Adrenal gland (tissue), 19 donors: ENCODE data around the gene MRPS12. TPM values are rescaled to one million over a fixed set of nuclear protein-coding genes. Genes with fewer than 3 reads are reported as not detected.
"Not testable (repeated sequence)": the region's sequence is repeated elsewhere in the genome, so short reads cannot be mapped to it uniquely, and the experiment has no call there.

Source experiments
- DNase-seq, 7 donors: peaks; one replicate each; pipeline ENCODE4 v3.0.0-alpha.2; 2019 to 2020
- H3K27ac ChIP-seq, 5 donors: fragments of 200-600 bp; sonication (generic) in 4 of 5; 1 replicate in 3 of 5; 2 replicates in 2 of 5; pipeline versions ENCODE4 v1.5.1 to v1.8.0; 2016 to 2020; ENCODE audit warnings: mild to moderate bottlenecking in 1 of 5
- H3K27me3 ChIP-seq: fragments of 200-600 bp; 2 replicates; pipeline ENCODE4 v1.8.0; 2021
- H3K36me3 ChIP-seq, 2 donors: fragments of 200-600 bp; replicated peaks in 1 of 2; 1 replicate in 1 of 2; 2 replicates in 1 of 2; pipeline versions ENCODE4 v1.5.1 to v1.8.0; 2018 to 2022
- H3K4me1 ChIP-seq, 2 donors: fragments of 200-600 bp; replicated peaks in 1 of 2; 1 replicate in 1 of 2; 2 replicates in 1 of 2; pipeline versions ENCODE4 v1.5.1 to v1.8.0; 2018 to 2021
- H3K4me3 ChIP-seq, 4 donors: fragments of 200-600 bp; sonication (generic) in 3 of 4; one replicate each; pipeline ENCODE4 v1.5.1; 2016 to 2018
- H3K9me3 ChIP-seq, 3 donors: fragments of 200-600 bp; sonication (generic) in 1 of 3; replicated peaks in 1 of 3; 1 replicate in 2 of 3; 2 replicates in 1 of 3; pipeline versions ENCODE4 v1.5.1 to v1.8.0; 2016 to 2021
- CTCF ChIP-seq, 6 experiments: fragments of 450-650 bp in 4 of 6; fragments of 200-600 bp in 2 of 6; sonication (generic) in 1 of 6; IDR thresholded peaks; 1 replicate in 5 of 6; 2 replicates in 1 of 6; pipeline versions ENCODE4 v1.5.1 to v1.8.0; 2016 to 2021; ENCODE audit warnings: antibody characterized with exemption in 6 of 6, mild to moderate bottlenecking in 2 of 6, moderate library complexity in 1 of 6
- POLR2A ChIP-seq, 2 donors: fragments of 450-650 bp; IDR thresholded peaks; one replicate each; pipeline ENCODE4 v1.6.1; 2017; ENCODE audit warnings: antibody characterized with exemption in 2 of 2, mild to moderate bottlenecking in 2 of 2, moderate library complexity in 1 of 2
- WGBS, 4 donors: extraction: QIAGEN DNeasy Blood & Tissue Kit in 2 of 4; methylation state at CpG; one replicate each; pipeline versions ENCODE4 v1.1.5 to v1.1.7; 2013 to 2017; 5-methylcytosine and 5-hydroxymethylcytosine counted together
- intact Hi-C, 2 donors: fragments of 100-400 bp; cut with DNase I; formaldehyde crosslinking; loops; one replicate each; pipeline versions ENCODE4 v1.14.1 to v1.15.0; 2022 to 2023
- long read RNA-seq, 10 donors: library from polyadenylated mRNA in 3 of 10; unstranded in 2 of 10; stranded (forward) in 1 of 10; transcript quantifications; one replicate each; pipeline ENCODE4 v2.0.0 and lab custom pipeline, GENCODE V29; 2021 to 2026
- polyA plus RNA-seq, 3 donors: library from polyadenylated mRNA; stranded (reverse); fragments of 200-250 nt in 2 of 3; fragments of 350-450 nt in 1 of 3; fragmentation: Illumina TruSeq in 1 of 3; extraction: RNeasy Lipid Tissue Mini Kit (QIAGEN cat#74804) in 1 of 3; gene quantifications; one replicate each; pipeline ENCODE4 v1.2.3, GENCODE V29; 2013 to 2014
- total RNA-seq, 9 donors: library from RNA; depleted of rRNA in 4 of 9; stranded (reverse); fragments of >200 nt in 4 of 9; fragments of 120-200 nt in 1 of 9; fragmentation: NEBNext Ultra II Directional in 1 of 9; extraction: Animal tissue kit (Norgen Biotek cat#: 25700) in 1 of 9; gene quantifications; one replicate each; pipeline versions ENCODE4 v1.1.0 to v1.2.4, GENCODE V29; 2013 to 2023
- donor health status: healthy with polysubstance abuse.
- donor health status: Bipolar disorder and iron deficiency.
- donor health status: DM: yes; HTN: yes; CAD: no.
- donor health status: DM: no; HTN: no; CAD: no.
- donor health status: DM: no; HTN: no; CAD: no.
- donor health status: DM: yes; HTN: yes; CAD: no.

The MRPS12 gene
- 10 to 100 TPM; 38.2 to 64.4 (median 45.2) TPM for total RNA-seq
- 10 to 100 TPM; 14.6 to 27.0 (median 22.4) TPM for polyA plus RNA-seq
- long read RNA-seq, donor 1, transcript MRPS12-203 (2 exons, 1,220 nt): minor isoform, 7 of 62 reads
- long read RNA-seq, donor 1, transcript MRPS12-201 (3 exons, 1,207 nt): major isoform, 35 of 62 reads
- long read RNA-seq, donor 1, transcript MRPS12-202 (3 exons, 929 nt): minor isoform, 20 of 62 reads
- long read RNA-seq, donor 1, partial matches to known transcripts: 0 of 62 reads
- long read RNA-seq, donor 1, other reads (novel, unspliced or antisense): 0 of 62 reads
- long read RNA-seq, donor 2, transcript MRPS12-201 (3 exons, 1,207 nt): major isoform, 22 of 32 reads
- long read RNA-seq, donor 2, transcript MRPS12-203 (2 exons, 1,220 nt): minor isoform, 6 of 32 reads
- long read RNA-seq, donor 2, partial matches to known transcripts: 0 of 32 reads
- long read RNA-seq, donor 2, other reads (novel, unspliced or antisense): 0 of 32 reads
- long read RNA-seq, donor 3, transcript MRPS12-202 (3 exons, 929 nt): minor isoform, 9 of 38 reads
- long read RNA-seq, donor 3, transcript MRPS12-201 (3 exons, 1,207 nt): major isoform, 24 of 38 reads
- long read RNA-seq, donor 3, transcript MRPS12-203 (2 exons, 1,220 nt): minor isoform, 5 of 38 reads
- long read RNA-seq, donor 3, partial matches to known transcripts: 0 of 38 reads
- long read RNA-seq, donor 3, other reads (novel, unspliced or antisense): 0 of 38 reads
- long read RNA-seq, donor 4, transcript MRPS12-201 (3 exons, 1,207 nt): major isoform, 61 of 78 reads
- long read RNA-seq, donor 4, transcript MRPS12-202 (3 exons, 929 nt): minor isoform, 11 of 78 reads
- long read RNA-seq, donor 4, partial matches to known transcripts: 2 of 78 reads
- long read RNA-seq, donor 4, other reads (novel, unspliced or antisense): 2 of 78 reads
- long read RNA-seq, donor 5, transcript MRPS12-202 (3 exons, 929 nt): minor isoform, 10 of 63 reads
- long read RNA-seq, donor 5, transcript MRPS12-201 (3 exons, 1,207 nt): major isoform, 48 of 63 reads
- long read RNA-seq, donor 5, partial matches to known transcripts: 0 of 63 reads
- long read RNA-seq, donor 5, other reads (novel, unspliced or antisense): 1 of 63 reads
- long read RNA-seq, donor 6, transcript MRPS12-201 (3 exons, 1,207 nt): major isoform, 36 of 47 reads
- long read RNA-seq, donor 6, partial matches to known transcripts: 2 of 47 reads
- long read RNA-seq, donor 6, other reads (novel, unspliced or antisense): 2 of 47 reads
- long read RNA-seq, donor 7, transcript MRPS12-201 (3 exons, 1,207 nt): major isoform, 24 of 51 reads
- long read RNA-seq, donor 7, partial matches to known transcripts: 20 of 51 reads
- long read RNA-seq, donor 7, other reads (novel, unspliced or antisense): 0 of 51 reads
- long read RNA-seq, donor 8, transcript MRPS12-201 (3 exons, 1,207 nt): major isoform, 43 of 47 reads
- long read RNA-seq, donor 8, partial matches to known transcripts: 0 of 47 reads
- long read RNA-seq, donor 8, other reads (novel, unspliced or antisense): 0 of 47 reads
- long read RNA-seq, donor 9, transcript MRPS12-203 (2 exons, 1,220 nt): minor isoform, 5 of 48 reads
- long read RNA-seq, donor 9, transcript MRPS12-201 (3 exons, 1,207 nt): major isoform, 15 of 48 reads
- long read RNA-seq, donor 9, partial matches to known transcripts: 24 of 48 reads
- long read RNA-seq, donor 9, other reads (novel, unspliced or antisense): 0 of 48 reads
- long read RNA-seq, donor 10, transcript MRPS12-201 (3 exons, 1,207 nt): major isoform, 19 of 39 reads
- long read RNA-seq, donor 10, partial matches to known transcripts: 14 of 39 reads
- long read RNA-seq, donor 10, other reads (novel, unspliced or antisense): 0 of 39 reads

- DNase-seq: peak; percentile 98 to 99 (median 99)
- Histone ChIP-seq H3K27me3 (no peaks in the 10 kb centered on the region), H3K4me3 (peak within 1 kb of the TSS; percentile 31 to 77 (median 56)), H3K4me1 (peaks cover 8 to 27% of the 10 kb centered on the region in 2 donors), H3K27ac (peak within 1 kb of the TSS in 4 of 5 donors; percentile 74 to 91 (median 80)), H3K9me3 (no peaks in the 10 kb centered on the region), H3K36me3 (peaks cover 0 to 14% of the 10 kb centered on the region in 2 donors)
- 0 to 5% (median 0%) methylated on average over 7 to 40 of the region's 40 CpGs for WGBS, 4 donors
- peak in 1 of 2 donors; percentile 56 for TF ChIP-seq POLR2A (IDR thresholded peaks at IDR 0.05)
- no peak for TF ChIP-seq CTCF (IDR thresholded peaks at IDR 0.05)
- intact Hi-C loops: no loop called here
Measured at GRCh38 chr19:38930776-38931520, at the start of gene MRPS12. TSS of gene MRPS12 (plus strand) at chr19:38930944. CDS start at chr19:38931295, 351 bp downstream.

GRCh38 chr19:38883286-38883685, 47.5 kb upstream of the MRPS12 start:
- no peak overlapping the region for H3K27ac ChIP-seq
- no peaks in the 10 kb centered on the region for H3K9me3 ChIP-seq
- TF ChIP-seq POLR2A (IDR thresholded peaks at IDR 0.05): no peak
- TF ChIP-seq CTCF (IDR thresholded peaks at IDR 0.05): no peak
- peaks cover 0 to 34% of the 10 kb centered on the region in 2 donors for H3K36me3 ChIP-seq
- WGBS, 4 donors: 90 to 94% (median 93%) methylated on average over 9 of the region's 9 CpGs
- intact Hi-C loops: no loop called here
- no peak overlapping the region for H3K4me3 ChIP-seq
- no peak for DNase-seq
- H3K4me1 ChIP-seq: peaks cover 5 to 7% of the 10 kb centered on the region in 2 donors
- no peaks in the 10 kb centered on the region for H3K27me3 ChIP-seq

GRCh38 chr19:38884691-38885090, 46.1 kb upstream of the MRPS12 start:
- DNase-seq, H3K4me3 ChIP-seq, H3K27me3 ChIP-seq, H3K9me3 ChIP-seq, H3K4me1 ChIP-seq, H3K27ac ChIP-seq, intact Hi-C loops: not testable (repeated sequence)
- 92 to 97% (median 93%) methylated on average over 3 of the region's 3 CpGs for WGBS, 4 donors
- H3K36me3 ChIP-seq: peaks cover 0 to 48% of the 10 kb centered on the region in 2 donors
